PC-9 (cell line): ENCODE data around the gene CLASRP. TPM values are rescaled to one million over a fixed set of nuclear protein-coding genes. Genes with fewer than 3 reads are reported as not detected.

Experiments
- BruUV-seq: library from RNA; stranded (reverse); fragments of 400-500 nt; replicated peaks from 2 replicates; lab custom pipeline; 2021; lab: Mats Ljungman, UMichigan
- CTCF ChIA-PET: fragments of 300-600 bp; sonication (Branson Sonifier 250); formaldehyde crosslinking; loops from one replicate; lab custom pipeline; 2022; ENCODE audit warnings: antibody characterized with exemption; lab: Charles Lee
- POLR2A ChIA-PET: fragments of 300-600 bp; sonication (Branson Sonifier 250); formaldehyde crosslinking; loops from one replicate; lab custom pipeline; 2022; ENCODE audit warnings: antibody characterized with exemption; ENCODE audit not compliant: unreplicated experiment; lab: Charles Lee
- DNase-seq, 2 experiments: peaks; one replicate each; pipeline versions ENCODE4 v3.0.0 to v3.0.0-alpha.2; 2015 to 2022; ENCODE audit warnings: mixed read lengths in 1 of 2
- H2AFZ ChIP-seq: fragments of 200-600 bp; sonication (generic); 2 replicates; pipeline ENCODE4 v1.8.1; 2017; ENCODE audit warnings: antibody characterized with exemption
- H3F3A ChIP-seq: fragments of 200-600 bp; sonication (generic); 2 replicates; pipeline ENCODE4 v1.8.1; 2017; ENCODE audit warnings: antibody characterized with exemption, mild to moderate bottlenecking, low read depth; ENCODE audit not compliant: insufficient read depth
- H3K27ac ChIP-seq: fragments of 200-600 bp; sonication (generic); 2 replicates; pipeline ENCODE4 v1.6.1; 2016; ENCODE audit warnings: mixed run types
- H3K27me3 ChIP-seq: fragments of 200-600 bp; sonication (generic); 2 replicates; pipeline ENCODE4 v1.6.1; 2016; ENCODE audit warnings: low read depth, mixed run types; ENCODE audit not compliant: insufficient read depth
- H3K36me3 ChIP-seq: fragments of 200-600 bp; sonication (generic); 2 replicates; pipeline ENCODE4 v1.6.1; 2016; ENCODE audit warnings: low read depth, mixed run types
- H3K4me1 ChIP-seq: fragments of 200-600 bp; sonication (generic); replicated peaks from 2 replicates; pipeline ENCODE4 v1.6.1; 2016; ENCODE audit warnings: mixed run types; ENCODE audit not compliant: insufficient read depth
- H3K4me2 ChIP-seq: fragments of 200-600 bp; sonication (generic); 2 replicates; pipeline ENCODE4 v1.6.1; 2017; ENCODE audit warnings: mixed run types
- H3K4me3 ChIP-seq: fragments of 200-600 bp; sonication (generic); 2 replicates; pipeline ENCODE4 v1.6.1; 2016; ENCODE audit warnings: mixed run types
- H3K79me2 ChIP-seq: fragments of 200-600 bp; sonication (generic); 2 replicates; pipeline ENCODE4 v1.6.1; 2017; ENCODE audit warnings: low read depth, mixed run types
- H3K9me2 ChIP-seq: fragments of 200-600 bp; sonication (generic); 2 replicates; pipeline ENCODE4 v1.8.1; 2017; ENCODE audit warnings: mild to moderate bottlenecking; ENCODE audit not compliant: insufficient read depth
- H3K9me3 ChIP-seq: fragments of 200-600 bp; sonication (generic); 2 replicates; pipeline ENCODE4 v1.8.1; 2016; ENCODE audit warnings: low read depth; ENCODE audit not compliant: insufficient read depth
- H4K20me1 ChIP-seq: fragments of 200-600 bp; sonication (generic); 2 replicates; pipeline ENCODE4 v1.8.1; 2017; ENCODE audit not compliant: insufficient read depth
- CTCF ChIP-seq: fragments of 200-600 bp; sonication (generic); conservative IDR thresholded peaks from 2 replicates; pipeline ENCODE4 v1.6.1; 2017; ENCODE audit warnings: mixed run types, antibody characterized with exemption, mild to moderate bottlenecking, moderate library complexity
- EZH2 ChIP-seq: fragments of 200-600 bp; sonication (generic); IDR thresholded peaks from 2 replicates; pipeline ENCODE4 v1.8.0; 2017; ENCODE audit warnings: antibody characterized with exemption, low read depth
- intact Hi-C: fragments of 100-400 bp; cut with micrococcal nuclease; formaldehyde crosslinking; loops from one replicate; pipeline ENCODE4 v1.10.0; 2022; ENCODE audit not compliant: unreplicated experiment
- total RNA-seq: library from RNA; stranded (reverse); gene quantifications from 2 replicates; pipeline ENCODE4 v1.2.3, GENCODE V29; 2021

Gene CLASRP
- total RNA-seq, 1 experiment from 2014 or later: 76.8 TPM

- H3K4me3 ChIP-seq: peak overlapping the region; percentile 83
- no peaks in the 10 kb centered on the region for H3K9me2 ChIP-seq
- H3K27ac ChIP-seq: peak overlapping the region; percentile 48; the same call in 1 of the 2 replicates
- H3K4me1 ChIP-seq: peaks cover 32% of the 10 kb centered on the region
- BruUV-seq: no TSS peak
- no peaks in the 10 kb centered on the region for H3K27me3 ChIP-seq
- POLR2A ChIA-PET: interaction anchor here (0.7 kb wide), 1 partner anchor 176 kb away, joined by 3 read pairs; no protein-coding TSS in a partner anchor
- H3K36me3 ChIP-seq: no peaks in the 10 kb centered on the region; the same call in 1 of the 2 replicates
- H2AFZ ChIP-seq: peak overlapping the region; percentile 94
- H4K20me1 ChIP-seq: peaks cover 20% of the 10 kb centered on the region
- no peak for DNase-seq
- H3F3A ChIP-seq: peaks cover 32% of the 10 kb centered on the region
- TF ChIP-seq CTCF (no peak), EZH2 (no peak)
- peaks cover 44% of the 10 kb centered on the region for H3K79me2 ChIP-seq
- peak overlapping the region; percentile 96 for H3K4me2 ChIP-seq
- CTCF ChIA-PET: no interaction called here
- intact Hi-C loops: loop anchor here (2.0 to 5.0 kb wide), 4 partner anchors 14 to 259 kb away; partner anchors contain the start of gene PPP1R37
- H3K9me3 ChIP-seq: no peaks in the 10 kb centered on the region
These were observed 39.7 kb downstream of the CLASRP start for GRCh38 chr19:45078390-45079062.

DNA sequence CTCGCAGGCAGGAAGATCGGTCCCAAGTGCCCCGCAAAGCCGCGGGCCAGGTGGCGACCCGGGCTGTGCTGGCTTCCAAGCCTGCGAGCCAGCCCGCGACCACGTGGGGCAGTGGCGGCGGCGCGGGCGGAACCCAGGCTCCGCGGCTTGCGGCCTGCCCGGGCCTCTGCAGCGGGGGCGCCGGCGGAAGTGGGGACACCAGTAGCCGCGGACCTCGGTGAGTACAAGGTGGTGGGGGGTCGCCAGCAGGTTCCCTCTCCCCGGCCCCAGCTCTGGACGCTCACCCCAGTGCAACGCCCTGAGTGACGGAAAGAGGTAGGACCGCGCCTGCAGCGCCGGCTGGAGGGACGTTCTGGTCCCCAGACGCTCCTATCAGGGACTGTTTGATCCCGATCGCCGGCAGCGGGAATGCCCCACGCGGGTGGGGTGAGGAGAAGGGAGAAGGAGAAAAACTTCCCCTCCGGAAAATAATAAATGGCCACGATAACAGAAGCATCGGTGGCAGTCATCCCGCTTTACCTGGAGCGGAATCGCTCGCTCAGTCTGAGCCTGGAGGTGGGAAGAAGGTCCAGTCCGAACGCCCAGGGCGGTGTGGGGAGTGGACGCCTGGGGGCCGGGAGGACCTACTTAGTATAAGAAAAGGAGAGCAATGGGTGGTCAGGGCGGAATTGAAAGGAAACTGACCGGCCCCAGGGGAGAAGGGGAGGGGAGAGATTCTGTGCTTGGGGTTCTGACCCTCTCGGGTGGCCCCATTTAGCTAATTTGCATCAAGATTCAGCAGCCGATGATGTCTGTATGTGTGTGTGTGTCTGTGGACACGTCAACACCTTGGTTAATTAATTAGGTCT is 40.4 kb downstream of the CLASRP start, which contains the start of gene GEMIN7:
GEMIN7 (plus strand) TSS at position 198 of the 848 bp plus-strand sequence. CDS start 10,855 bp downstream, outside the sequence.
- ChIA-PET POLR2A (no interaction called here), CTCF (interaction anchor here (0.6 to 0.7 kb wide), 2 partner anchors 45 to 91 kb away, joined by 3 read pairs; no protein-coding TSS in a partner anchor)
- H3K9me3 ChIP-seq: no peaks in the 10 kb centered on the region
- H4K20me1 ChIP-seq: peaks cover 20% of the 10 kb centered on the region
- intact Hi-C loops: loop anchor here (2.0 to 5.0 kb wide), 4 partner anchors 14 to 258 kb away; partner anchors contain the start of gene PPP1R37
- no TSS peak for BruUV-seq
- peak within 1 kb of the TSS; percentile 83 for H3K4me3 ChIP-seq
- H3F3A ChIP-seq: peaks cover 28% of the 10 kb centered on the region
- H3K9me2 ChIP-seq: no peaks in the 10 kb centered on the region
- H2AFZ ChIP-seq: peak within 1 kb of the TSS; percentile 94
- H3K36me3 ChIP-seq: no peaks in the 10 kb centered on the region; the same call in 1 of the 2 replicates
- TF ChIP-seq CTCF (no peak), EZH2 (no peak)
- peak; percentile 64 to 83 for DNase-seq
- H3K27me3 ChIP-seq: no peaks in the 10 kb centered on the region
- peaks cover 32% of the 10 kb centered on the region for H3K4me1 ChIP-seq
- peak within 1 kb of the TSS; percentile 48 for H3K27ac ChIP-seq
- H3K79me2 ChIP-seq: peaks cover 45% of the 10 kb centered on the region
- H3K4me2 ChIP-seq: peak within 1 kb of the TSS; percentile 96

GRCh38 chr19:45079911-45080370 is 41.1 kb downstream of the CLASRP start:
- BruUV-seq: no TSS peak
- DNase-seq: no peak
- intact Hi-C loops: loop anchor here (2.0 to 5.0 kb wide), 4 partner anchors 13 to 257 kb away; partner anchors contain the start of gene PPP1R37
- ChIA-PET POLR2A (no interaction called here), CTCF (interaction anchor here (0.6 to 0.7 kb wide), 2 partner anchors 44 to 91 kb away, joined by 3 read pairs; no protein-coding TSS in a partner anchor)
- peak overlapping the region; percentile 48 for H3K27ac ChIP-seq
- TF ChIP-seq EZH2 (no peak), CTCF (no peak)
- H4K20me1 ChIP-seq: peaks cover 20% of the 10 kb centered on the region
- peak overlapping the region; percentile 94; the same call in 1 of the 2 replicates for H2AFZ ChIP-seq
- peaks cover 21% of the 10 kb centered on the region for H3F3A ChIP-seq
- peak overlapping the region; percentile 96 for H3K4me2 ChIP-seq
- H3K79me2 ChIP-seq: peaks cover 45% of the 10 kb centered on the region
- no peaks in the 10 kb centered on the region for H3K27me3 ChIP-seq
- peaks cover 30% of the 10 kb centered on the region for H3K4me1 ChIP-seq
- H3K9me2 ChIP-seq: no peaks in the 10 kb centered on the region
- H3K9me3 ChIP-seq: no peaks in the 10 kb centered on the region
- peak overlapping the region; percentile 83 for H3K4me3 ChIP-seq
- no peaks in the 10 kb centered on the region; the same call in 1 of the 2 replicates for H3K36me3 ChIP-seq
